WI38 (cell line): ENCODE results near the gene ASB4.
"Not testable (repeated sequence)": the region's sequence is repeated elsewhere in the genome, so short reads cannot be mapped to it uniquely, and the experiment has no call there.

Experiments
- H3K4me3 ChIP-seq: 2 replicates; pipeline ENCODE4 v1.5.1; 2011; ENCODE audit warnings: low read depth, mild to moderate bottlenecking, control low read depth, low read length
- TF ChIP-seq, protein P1 (sequence below): IDR thresholded peaks from 2 replicates; pipeline ENCODE4 v1.5.1; 2012; ENCODE audit warnings: low read depth, mild to moderate bottlenecking, control low read depth, low read length

The ASB4 gene

GRCh38 chr7:95546647-95547046 is 60.9 kb downstream of the ASB4 start:
- TF ChIP-seq, protein P1, sequence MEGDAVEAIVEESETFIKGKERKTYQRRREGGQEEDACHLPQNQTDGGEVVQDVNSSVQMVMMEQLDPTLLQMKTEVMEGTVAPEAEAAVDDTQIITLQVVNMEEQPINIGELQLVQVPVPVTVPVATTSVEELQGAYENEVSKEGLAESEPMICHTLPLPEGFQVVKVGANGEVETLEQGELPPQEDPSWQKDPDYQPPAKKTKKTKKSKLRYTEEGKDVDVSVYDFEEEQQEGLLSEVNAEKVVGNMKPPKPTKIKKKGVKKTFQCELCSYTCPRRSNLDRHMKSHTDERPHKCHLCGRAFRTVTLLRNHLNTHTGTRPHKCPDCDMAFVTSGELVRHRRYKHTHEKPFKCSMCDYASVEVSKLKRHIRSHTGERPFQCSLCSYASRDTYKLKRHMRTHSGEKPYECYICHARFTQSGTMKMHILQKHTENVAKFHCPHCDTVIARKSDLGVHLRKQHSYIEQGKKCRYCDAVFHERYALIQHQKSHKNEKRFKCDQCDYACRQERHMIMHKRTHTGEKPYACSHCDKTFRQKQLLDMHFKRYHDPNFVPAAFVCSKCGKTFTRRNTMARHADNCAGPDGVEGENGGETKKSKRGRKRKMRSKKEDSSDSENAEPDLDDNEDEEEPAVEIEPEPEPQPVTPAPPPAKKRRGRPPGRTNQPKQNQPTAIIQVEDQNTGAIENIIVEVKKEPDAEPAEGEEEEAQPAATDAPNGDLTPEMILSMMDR, result no peak

DNA sequence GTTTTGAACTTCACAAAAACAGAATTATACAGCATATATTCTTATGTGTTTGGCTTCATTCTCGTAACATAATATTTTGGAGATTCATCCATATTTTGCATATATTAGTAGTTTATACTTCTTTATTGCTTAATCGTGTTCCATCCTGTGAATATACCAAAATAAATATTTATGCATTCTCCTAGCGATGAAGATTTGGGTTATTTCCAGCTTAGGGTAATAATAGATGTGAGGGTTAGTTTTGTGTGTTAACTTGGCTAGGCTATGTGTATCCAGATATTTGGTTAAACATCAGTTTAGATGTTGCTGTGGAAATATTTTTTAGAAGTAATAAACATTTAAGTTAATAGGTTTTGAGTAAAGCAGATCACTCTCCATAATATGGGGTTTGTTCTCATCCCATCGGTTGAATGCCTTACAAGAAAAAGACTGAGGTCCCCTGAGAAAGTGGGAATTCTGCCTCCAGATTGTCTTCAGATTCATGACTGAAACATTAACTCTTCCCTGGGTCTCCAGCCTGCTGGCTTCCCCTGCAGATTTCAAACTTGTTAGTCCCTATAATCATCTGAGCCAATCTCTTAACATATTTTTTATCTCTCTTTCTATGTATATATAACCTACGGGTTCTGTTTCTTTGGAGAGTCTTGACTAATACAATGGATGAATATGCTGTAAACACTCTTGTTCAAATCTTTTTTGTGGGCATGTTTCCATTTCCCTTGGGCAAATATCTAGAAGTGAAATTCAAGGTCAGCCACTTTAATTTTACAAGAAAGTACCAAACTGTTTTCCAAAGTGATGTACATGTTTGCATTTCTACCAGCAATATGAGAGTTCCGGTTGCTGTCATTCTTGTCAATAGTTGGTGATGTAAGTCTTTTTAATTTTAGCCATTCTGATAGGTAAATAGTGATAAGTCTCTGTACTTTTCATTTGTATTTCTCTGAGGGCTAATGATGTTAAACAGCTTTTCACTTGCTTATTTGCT is 61.9 kb downstream of the ASB4 start:
- TF ChIP-seq, protein P1, result no peak
- H3K4me3 ChIP-seq, result no peak overlapping the region

More at GRCh38 chr7:95546647-95547046, 60.9 kb downstream of the ASB4 start:
- H3K4me3 ChIP-seq, result no peak overlapping the region

GRCh38 chr7:95549818-95550529 is 64.2 kb downstream of the ASB4 start:
- H3K4me3 ChIP-seq, result no peak overlapping the region

GRCh38 chr7:95550546-95550945 is 64.8 kb downstream of the ASB4 start:
- no peak overlapping the region for H3K4me3 ChIP-seq
- TF ChIP-seq, protein P1, result no peak

More at GRCh38 chr7:95549818-95550529, 64.2 kb downstream of the ASB4 start:
- TF ChIP-seq, protein P1, result no peak

DNA sequence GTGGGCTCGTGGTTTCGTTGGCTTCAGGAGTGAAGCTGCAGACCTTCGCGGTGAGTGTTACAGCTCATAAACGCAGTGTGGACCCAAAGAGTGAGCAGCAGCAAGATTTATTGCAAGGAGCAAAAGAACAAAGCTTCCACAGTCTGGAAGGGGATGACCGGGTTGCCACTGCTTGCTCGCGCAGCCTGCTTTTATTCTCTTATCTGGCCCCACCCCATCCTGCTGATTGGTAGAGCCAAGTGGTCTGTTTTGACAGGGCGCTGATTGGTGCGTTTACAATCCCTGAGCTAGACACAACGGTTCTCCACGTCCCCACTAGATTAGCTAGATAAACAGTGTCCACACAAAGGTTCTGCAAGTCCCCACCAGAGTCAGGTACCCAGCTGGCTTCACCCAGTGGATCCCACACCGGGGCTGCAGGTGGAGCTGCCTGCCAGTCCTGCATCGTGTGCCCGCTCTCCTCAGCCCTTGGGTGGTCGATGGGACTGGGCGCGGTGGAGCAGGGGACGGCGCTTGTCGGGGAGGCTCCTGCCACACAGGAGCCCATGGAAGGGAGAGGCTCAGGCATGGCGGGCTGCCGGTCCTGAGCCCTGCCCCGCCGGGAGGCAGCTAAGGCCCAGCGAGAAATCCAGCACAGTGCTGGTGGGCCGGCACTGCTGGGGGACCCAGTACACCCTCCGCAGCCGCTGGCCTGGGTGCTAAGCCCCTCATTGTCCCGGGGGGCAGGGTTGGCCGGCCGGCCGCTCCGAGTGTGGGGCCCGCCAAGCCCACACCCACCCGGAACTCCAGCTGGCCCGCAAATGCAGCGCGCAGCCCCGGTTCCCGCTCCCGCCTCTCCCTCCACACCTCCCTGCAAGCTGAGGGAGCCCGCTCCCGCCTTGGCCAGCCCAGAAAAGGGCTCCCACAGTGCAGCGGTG is 66.5 kb downstream of the ASB4 start:
- H3K4me3 ChIP-seq, result not testable (repeated sequence)

DNA sequence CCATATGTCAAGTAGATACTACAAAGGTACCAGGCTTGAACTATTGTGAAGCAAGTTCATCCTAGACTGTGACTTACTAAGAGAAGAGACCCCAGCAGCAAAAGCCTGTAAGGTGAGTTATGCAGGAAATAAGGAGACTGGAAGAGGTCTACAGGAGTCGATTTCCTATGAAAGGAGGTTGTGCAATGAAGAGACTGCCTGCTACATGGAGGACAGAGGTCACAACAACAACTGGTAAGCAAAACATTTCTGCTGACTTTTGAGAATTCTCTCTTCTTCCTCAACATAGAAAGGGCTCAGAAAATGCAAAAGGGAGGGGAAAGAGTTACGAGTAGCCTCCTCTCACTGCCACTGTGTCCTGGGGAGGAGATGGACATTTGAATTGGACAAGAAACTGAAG is 68.2 kb downstream of the ASB4 start:
- TF ChIP-seq, protein P1, result no peak
- no peak overlapping the region for H3K4me3 ChIP-seq

GRCh38 chr7:95556777-95557176 is 71.0 kb downstream of the ASB4 start:
- no peak overlapping the region for H3K4me3 ChIP-seq
- TF ChIP-seq, protein P1, result no peak
